Right cardiac atrium (tissue), 5 donors: Measurements from ENCODE around the gene WNT3A. TPM values are rescaled to one million over a fixed set of nuclear protein-coding genes. Genes with fewer than 3 reads are reported as not detected.

Source experiments
- ATAC-seq, 2 donors: fragments of 200-7000 bp; cut with Tn5 transposase; one replicate each; pipeline versions ENCODE4 v1.8.0 to v1.9.1; 2020; ENCODE audit warnings: moderate library complexity in 2 of 2, mild to moderate bottlenecking in 1 of 2
- DNase-seq, 3 donors: peaks; one replicate each; pipeline ENCODE4 v3.0.0-alpha.2; 2020
- H3K27ac ChIP-seq: one replicate; pipeline ENCODE4 v1.5.1; 2013; ENCODE audit warnings: mild to moderate bottlenecking, low read length, control low read depth, moderate library complexity
- H3K27me3 ChIP-seq: one replicate; pipeline ENCODE4 v1.6.1; 2013; ENCODE audit not compliant: control insufficient read depth, insufficient read depth
- H3K4me1 ChIP-seq: one replicate; pipeline ENCODE4 v1.6.1; 2013; ENCODE audit warnings: low read length; ENCODE audit not compliant: control insufficient read depth, insufficient read depth
- H3K4me3 ChIP-seq: one replicate; pipeline ENCODE4 v1.5.1; 2013; ENCODE audit warnings: low read length, control low read depth
- H3K9me3 ChIP-seq: one replicate; pipeline ENCODE4 v1.6.1; 2013; ENCODE audit warnings: low read length; ENCODE audit not compliant: control insufficient read depth
- WGBS: extraction: QIAGEN DNeasy Blood & Tissue Kit; methylation state at CpG from one replicate; pipeline ENCODE4 v1.1.7; 2013; 5-methylcytosine and 5-hydroxymethylcytosine counted together
- intact Hi-C, 4 donors: fragments of 100-400 bp; cut with DNase I; formaldehyde crosslinking; loops; one replicate each; pipeline versions ENCODE4 v1.11.0 to v1.14.0; 2022 to 2023
- polyA plus RNA-seq: library from polyadenylated mRNA; stranded (reverse); fragments of 200-250 nt; gene quantifications from one replicate; pipeline ENCODE4 v1.2.3, GENCODE V29; 2013
- total RNA-seq, 4 donors: library from RNA; stranded (reverse); fragmentation: NEBNext Ultra II Directional; extraction: Animal tissue kit (Norgen Biotek cat#: 25700); gene quantifications; one replicate each; pipeline ENCODE4 v1.2.1, GENCODE V29; 2021
- donor health status: healthy with polysubstance abuse.
- donor health status: DM: no; HTN: yes; CAD: no.
- donor health status: DM: no; HTN: no; CAD: no.
- donor health status: DM: no; HTN: yes; CAD: no; lungs with severe emphysema.
- donor health status: DM: yes; HTN: yes; CAD: no.

WNT3A gene
- total and polyA plus RNA-seq, 5 donors = not detected

GRCh38 chr1:228077565-228078330 is 71.0 kb downstream of the WNT3A start:
- Histone ChIP-seq H3K27me3 (no peaks in the 10 kb centered on the region), H3K4me3 (no peak overlapping the region), H3K9me3 (no peaks in the 10 kb centered on the region), H3K27ac (no peak overlapping the region), H3K4me1 (no peaks in the 10 kb centered on the region)
- ATAC-seq = no peak
- WGBS = 56% methylated on average over 10 of the region's 10 CpGs
- peak in 1 of 3 donors; percentile 30 for DNase-seq
- intact Hi-C loops = no loop called here

- Histone ChIP-seq H3K27ac (no peak overlapping the region), H3K27me3 (no peaks in the 10 kb centered on the region), H3K4me1 (peaks cover 2% of the 10 kb centered on the region), H3K9me3 (no peaks in the 10 kb centered on the region), H3K4me3 (no peak overlapping the region)
- ATAC-seq (no peak), DNase-seq (peak in 1 of 3 donors; percentile 21)
- intact Hi-C loops = no loop called here
- WGBS = 89% methylated on average over 7 of the region's 7 CpGs
Measured at GRCh38 chr1:228079013-228079412, 72.2 kb downstream of the WNT3A start.

GRCh38 chr1:228079601-228080263 is 72.9 kb downstream of the WNT3A start:
- ATAC-seq = no peak

GRCh38 chr1:228081144-228081543 is 74.3 kb downstream of the WNT3A start:
- intact Hi-C loops = loop anchor here in 1 of 4 donors (10.0 kb wide), 1 partner anchor 326 kb away; no protein-coding TSS in a partner anchor
- Histone ChIP-seq H3K9me3 (no peaks in the 10 kb centered on the region), H3K27ac (no peak overlapping the region), H3K4me3 (peak overlapping the region; percentile 94), H3K27me3 (no peaks in the 10 kb centered on the region), H3K4me1 (peaks cover 13% of the 10 kb centered on the region)
- ATAC-seq (no peak), DNase-seq (peak in 2 of 3 donors; percentile 27 to 33)
- 76% methylated on average over 7 of the region's 7 CpGs for WGBS

More at GRCh38 chr1:228079601-228080263, 72.9 kb downstream of the WNT3A start:
- Histone ChIP-seq H3K9me3 (no peaks in the 10 kb centered on the region), H3K27me3 (no peaks in the 10 kb centered on the region), H3K27ac (no peak overlapping the region), H3K4me3 (no peak overlapping the region), H3K4me1 (peaks cover 3% of the 10 kb centered on the region)
- DNase-seq = peak in 1 of 3 donors; percentile 41
- 90% methylated on average over 7 of the region's 7 CpGs for WGBS
- intact Hi-C loops = loop anchor here in 1 of 4 donors (10.0 kb wide), 1 partner anchor 325 kb away; no protein-coding TSS in a partner anchor

- WGBS = 14% methylated on average over 31 of the region's 31 CpGs
- intact Hi-C loops = loop anchor here in 1 of 4 donors (10.0 kb wide), 1 partner anchor 327 kb away; no protein-coding TSS in a partner anchor
Measured at GRCh38 chr1:228081578-228082213, 74.9 kb downstream of the WNT3A start.

GRCh38 chr1:228082214-228082917 is 75.6 kb downstream of the WNT3A start, which contains the start of gene ARF1:
Gene ARF1, plus strand, starts transcription at chr1:228082708. Its CDS starts 14,407 bp downstream, at chr1:228097115.
- ATAC-seq = peak; percentile 92 to 95
- DNase-seq = peak; percentile 94 to 98 (median 98)
- intact Hi-C loops = loop anchor here in 1 of 4 donors (10.0 kb wide), 1 partner anchor 328 kb away; no protein-coding TSS in a partner anchor
- no peaks in the 10 kb centered on the region for H3K27me3 ChIP-seq
- no peaks in the 10 kb centered on the region for H3K9me3 ChIP-seq
- peak within 1 kb of the TSS; percentile 100 for H3K27ac ChIP-seq
- peak within 1 kb of the TSS; percentile 94 for H3K4me3 ChIP-seq
- H3K4me1 ChIP-seq = peaks cover 18% of the 10 kb centered on the region
- WGBS = under 1% methylated on average over 87 of the region's 87 CpGs

More at GRCh38 chr1:228081578-228082213, 74.9 kb downstream of the WNT3A start:
- H3K9me3 ChIP-seq = no peaks in the 10 kb centered on the region
- H3K4me3 ChIP-seq = peak overlapping the region; percentile 94
- peak in 1 of 2 donors; percentile 9 for ATAC-seq
- peak overlapping the region; percentile 37 for H3K27ac ChIP-seq
- H3K27me3 ChIP-seq = no peaks in the 10 kb centered on the region
- peak in 2 of 3 donors; percentile 26 to 62 for DNase-seq
- peaks cover 15% of the 10 kb centered on the region for H3K4me1 ChIP-seq

- H3K4me1 ChIP-seq = peaks cover 25% of the 10 kb centered on the region
- H3K4me3 ChIP-seq = peak overlapping the region; percentile 94
- peak; percentile 77 to 91 (median 88) for DNase-seq
- H3K9me3 ChIP-seq = no peaks in the 10 kb centered on the region
- under 1% methylated on average over 79 of the region's 79 CpGs for WGBS
- peak overlapping the region; percentile 100 for H3K27ac ChIP-seq
- peak; percentile 8 to 25 for ATAC-seq
- no peaks in the 10 kb centered on the region for H3K27me3 ChIP-seq
- intact Hi-C loops = loop anchor here in 1 of 4 donors (10.0 kb wide), 1 partner anchor 328 kb away; no protein-coding TSS in a partner anchor
Measured at GRCh38 chr1:228082918-228083870, 76.4 kb downstream of the WNT3A start.

GRCh38 chr1:228083871-228084278 is 77.1 kb downstream of the WNT3A start:
- peak overlapping the region; percentile 94 for H3K4me3 ChIP-seq
- DNase-seq (peak in 2 of 3 donors; percentile 52 to 64), ATAC-seq (peak in 1 of 2 donors; percentile 0)
- no peaks in the 10 kb centered on the region for H3K27me3 ChIP-seq
- WGBS = 1% methylated on average over 17 of the region's 17 CpGs
- H3K4me1 ChIP-seq = peaks cover 30% of the 10 kb centered on the region
- peak overlapping the region; percentile 100 for H3K27ac ChIP-seq
- intact Hi-C loops = loop anchor here in 1 of 4 donors (10.0 kb wide), 1 partner anchor 329 kb away; no protein-coding TSS in a partner anchor
- no peaks in the 10 kb centered on the region for H3K9me3 ChIP-seq

- H3K27me3 ChIP-seq = no peaks in the 10 kb centered on the region
- no peaks in the 10 kb centered on the region for H3K9me3 ChIP-seq
- H3K27ac ChIP-seq = peak overlapping the region; percentile 100
- DNase-seq = peak in 1 of 3 donors; percentile 3
- 12% methylated on average over 3 of the region's 3 CpGs for WGBS
- H3K4me1 ChIP-seq = peaks cover 34% of the 10 kb centered on the region
- no peak for ATAC-seq
- intact Hi-C loops = loop anchor here in 1 of 4 donors (10.0 kb wide), 1 partner anchor 330 kb away; no protein-coding TSS in a partner anchor
- H3K4me3 ChIP-seq = peak overlapping the region; percentile 94
Measured at GRCh38 chr1:228084325-228084724, 77.5 kb downstream of the WNT3A start.
